ENCODE measurements around the gene CATSPER1.

CATSPER1 gene

GRCh38 chr11:65979261-65979759 is 47.0 kb downstream of the CATSPER1 start:
- in situ Hi-C loops (cut with MboI; ENCODE audit: low pct_unique_long_range_greater_than_20kb, low sequenced_read_pairs), result no loop called here
- no peak for DNase-seq

GRCh38 chr11:65978391-65979238 is 47.7 kb downstream of the CATSPER1 start:
- in situ Hi-C loops (cut with MboI; ENCODE audit: low pct_unique_long_range_greater_than_20kb, low sequenced_read_pairs), result no loop called here
- no peak for DNase-seq

- in situ Hi-C loops (cut with MboI; ENCODE audit: low pct_unique_long_range_greater_than_20kb, low sequenced_read_pairs), result no loop called here
Observed at GRCh38 chr11:65977621-65978390, 48.5 kb downstream of the CATSPER1 start.

GRCh38 chr11:65976216-65977176 is 49.8 kb downstream of the CATSPER1 start:
- in situ Hi-C loops (cut with MboI; ENCODE audit: low pct_unique_long_range_greater_than_20kb, low sequenced_read_pairs), result no loop called here
- no peak for DNase-seq

More at GRCh38 chr11:65977621-65978390, 48.5 kb downstream of the CATSPER1 start:
- DNase-seq, result no peak

GRCh38 chr11:65975771-65976170 is 50.5 kb downstream of the CATSPER1 start:
- in situ Hi-C loops (cut with MboI; ENCODE audit: low pct_unique_long_range_greater_than_20kb, low sequenced_read_pairs), result no loop called here
- no peak for DNase-seq

- in situ Hi-C loops (cut with MboI; ENCODE audit: low pct_unique_long_range_greater_than_20kb, low sequenced_read_pairs), result no loop called here
- no peak for DNase-seq
Observed at GRCh38 chr11:65973439-65974110, 52.7 kb downstream of the CATSPER1 start.

GRCh38 chr11:65972116-65972515 is 54.2 kb downstream of the CATSPER1 start:
- in situ Hi-C loops (cut with MboI; ENCODE audit: low pct_unique_long_range_greater_than_20kb, low sequenced_read_pairs), result no loop called here
- no peak for DNase-seq

GRCh38 chr11:65968600-65969482 is 57.4 kb downstream of the CATSPER1 start:
- in situ Hi-C loops (cut with MboI; ENCODE audit: low pct_unique_long_range_greater_than_20kb, low sequenced_read_pairs), result no loop called here
- DNase-seq, result no peak

- no peak for DNase-seq
- in situ Hi-C loops (cut with MboI; ENCODE audit: low pct_unique_long_range_greater_than_20kb, low sequenced_read_pairs), result no loop called here
Observed at GRCh38 chr11:65967329-65967934, 58.8 kb downstream of the CATSPER1 start.
